ENCODE measurements around the gene TRPM5. TPM values are rescaled to one million over a fixed set of nuclear protein-coding genes. Genes with fewer than 3 reads are reported as not detected.

The TRPM5 gene
- total and polyA plus RNA-seq, 2 of the 4 experiments (the other 2 are of a cell fraction): not detected

- WGBS, 2 experiments (ENCODE audit: extremely low coverage in 2 of 2, insufficient read length in 1 of 2): 76% methylated on average over 4 of the region's 14 CpGs; no CpG with 5 or more reads in 1 of the 2 experiments
- Histone ChIP-seq H3K18ac (ENCODE audit: low read depth, low read length) (no peak overlapping the region), H4K5ac (ENCODE audit: low read depth, low read length) (no peak overlapping the region), H2BK20ac (ENCODE audit: low read depth, low read length) (no peak overlapping the region), H3K14ac (replicated peaks; ENCODE audit: low read depth, low read length) (no peak overlapping the region), H2BK5ac (ENCODE audit: low read depth, low read length, poor library complexity, severe bottlenecking) (no peak overlapping the region), H3K56ac (ENCODE audit: extremely low read depth, insufficient read depth, low read length) (no peak overlapping the region), H3K36me3 (ENCODE audit: control insufficient read depth, insufficient read depth, low read length) (peaks cover 14% of the 10 kb centered on the region), H2BK15ac (ENCODE audit: low read depth, low read length) (no peak overlapping the region), H3K23ac (ENCODE audit: low read depth, low read length) (no peak overlapping the region), H3K79me1 (ENCODE audit: low read depth in 1 of 2, low read length in 2 of 2) (peaks cover 0 to 19% of the 10 kb centered on the region in 2 experiments; a peak in 3 of 4 replicates), H3K27ac (ENCODE audit: insufficient read depth, low read length) (no peak overlapping the region), H4K8ac (ENCODE audit: low read depth in 2 of 2, low read length in 2 of 2) (no peak overlapping the region), H4K91ac (ENCODE audit: insufficient read depth, low read depth, low read length) (no peak overlapping the region), H3K4ac (ENCODE audit: low read depth, low read length) (no peak overlapping the region), H3K4me3 (ENCODE audit: insufficient read depth, low read depth, low read length) (no peak overlapping the region), H2AK5ac (ENCODE audit: low read depth, low read length) (no peak overlapping the region), H3K9me3 (ENCODE audit: control insufficient read depth, insufficient read depth, low read length) (no peaks in the 10 kb centered on the region), H2AK9ac (replicated peaks; ENCODE audit: low read depth, low read length, poor library complexity) (no peak overlapping the region), H3K9ac (ENCODE audit: low read depth, low read length) (no peak overlapping the region), H3K4me1 (ENCODE audit: control insufficient read depth, insufficient read depth, low read length) (peaks cover 4% of the 10 kb centered on the region; the same call in 1 of the 2 replicates), H2BK120ac (ENCODE audit: low read depth, low read length) (no peak overlapping the region), H3K4me2 (ENCODE audit: low read depth, low read length) (no peak overlapping the region), H3K27me3 (ENCODE audit: control insufficient read depth, insufficient read depth, low read length) (peaks cover 21% of the 10 kb centered on the region), H4K20me1 (ENCODE audit: insufficient read depth, low read length) (no peaks in the 10 kb centered on the region), H2AFZ (replicated peaks; ENCODE audit: low read length, poor library complexity) (no peak overlapping the region), H3K9me1 (ENCODE audit: insufficient read depth, low read length) (no peaks in the 10 kb centered on the region)
- DNase-seq: no peak
- in situ Hi-C loops (cut with MboI; ENCODE audit: low sequenced_read_pairs): no loop called here
- ChIA-PET POLR2A (ENCODE audit: unreplicated experiment) (no interaction called here), CTCF (no interaction called here)
- intact Hi-C loops (cut with micrococcal nuclease): no loop called here
- dilution Hi-C loops (cut with HindIII; ENCODE audit: low sequenced_read_pairs, unreplicated experiment): no loop called here
- ATAC-seq (ENCODE audit: low read depth): no peak
- no TSS peak for BruUV-seq (replicated peaks)
- TF ChIP-seq SMC3 (IDR thresholded peaks at IDR 0.05; ENCODE audit: low read depth, low read length) (no peak), CHD1 (IDR thresholded peaks at IDR 0.05; ENCODE audit: low read depth, low read length) (no peak), BHLHE40 (IDR thresholded peaks at IDR 0.05; ENCODE audit: low read depth, low read length) (no peak)
Measured at GRCh38 chr11:2406451-2406850, 37.9 kb downstream of the TRPM5 start.
